GM19328 (cell line): ENCODE results near the gene GAS2.

Experiments used
- ATAC-seq: cut with Tn5 transposase; IDR thresholded peaks from one replicate; pipeline ENCODE4 v1.9.1; 2021; ENCODE audit warnings: mild to moderate bottlenecking, moderate library complexity; ENCODE audit not compliant: unreplicated experiment

GAS2 gene

GRCh38 chr11:22671751-22672150, 5.3 kb downstream of the GAS2 start:
- no peak for ATAC-seq

- ATAC-seq = no peak
Measured at GRCh38 chr11:22674470-22675439, 8.3 kb downstream of the GAS2 start.

GRCh38 chr11:22677153-22677903, 10.9 kb downstream of the GAS2 start:
- no peak for ATAC-seq

DNA sequence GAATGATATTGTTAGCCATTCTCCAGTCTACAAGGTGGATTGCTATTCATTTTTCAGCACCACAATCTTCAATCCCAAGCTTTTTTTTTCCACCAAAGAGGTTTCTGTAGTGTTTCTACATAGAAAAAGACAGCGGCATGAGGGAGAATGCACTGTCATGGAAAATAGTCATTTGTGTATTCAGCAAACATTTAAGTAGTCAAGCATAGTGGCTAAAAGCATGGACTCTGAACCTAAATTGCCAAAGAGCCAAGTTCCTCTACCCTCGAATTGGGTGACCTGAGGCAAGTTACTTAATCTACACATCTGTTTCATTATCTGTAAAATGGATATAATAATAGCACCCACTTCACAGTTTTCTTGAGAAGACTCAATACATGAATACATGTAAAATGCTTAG, 14.2 kb downstream of the GAS2 start:
- ATAC-seq = no peak

DNA sequence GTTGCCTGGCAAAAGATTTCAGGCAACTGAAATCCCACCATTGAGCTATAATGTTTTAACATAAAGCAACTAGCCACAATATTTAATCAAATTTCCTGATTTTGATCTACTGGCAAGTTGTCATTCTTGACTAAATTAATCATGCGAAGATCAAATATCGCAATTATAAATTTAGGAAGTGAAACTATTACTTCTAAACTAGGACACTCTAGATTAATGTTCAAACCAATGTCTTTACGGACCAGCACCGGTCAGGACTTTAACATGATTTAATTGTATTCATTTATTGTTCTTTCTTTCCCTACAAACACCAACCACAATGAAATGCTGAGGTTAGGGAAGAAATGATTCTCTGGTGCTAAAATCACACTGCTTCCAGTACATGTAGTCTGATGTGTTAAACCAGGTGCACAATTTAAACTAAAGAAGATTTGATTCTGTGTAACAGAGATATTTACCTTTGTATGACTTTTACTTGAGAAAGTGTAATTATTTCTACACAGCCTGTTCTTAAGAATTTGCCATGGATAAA, 14.9 kb downstream of the GAS2 start:
- no peak for ATAC-seq

- no peak for ATAC-seq
Measured at GRCh38 chr11:22684082-22684481, 17.7 kb downstream of the GAS2 start.

DNA sequence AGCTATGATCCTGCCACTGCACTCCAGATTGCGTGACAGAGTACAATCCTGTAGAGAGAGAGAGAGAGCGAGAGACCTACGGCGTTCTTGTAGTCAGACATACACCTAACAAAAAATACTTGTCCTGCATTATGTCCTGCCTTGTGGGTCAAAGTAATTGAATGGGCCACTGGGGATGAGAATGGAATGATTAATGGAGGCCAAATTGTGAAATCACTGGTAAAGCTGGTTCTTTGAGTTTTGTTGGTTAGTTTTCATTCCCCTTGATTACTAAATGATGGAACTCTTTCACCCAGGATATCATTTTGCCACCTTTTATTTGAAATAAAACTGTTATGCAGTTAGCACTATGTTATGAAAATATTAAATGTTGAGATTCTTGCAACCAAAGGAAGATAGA, 18.7 kb downstream of the GAS2 start:
- no peak for ATAC-seq

- ATAC-seq = no peak
Measured at GRCh38 chr11:22688914-22689313, 22.5 kb downstream of the GAS2 start.

DNA sequence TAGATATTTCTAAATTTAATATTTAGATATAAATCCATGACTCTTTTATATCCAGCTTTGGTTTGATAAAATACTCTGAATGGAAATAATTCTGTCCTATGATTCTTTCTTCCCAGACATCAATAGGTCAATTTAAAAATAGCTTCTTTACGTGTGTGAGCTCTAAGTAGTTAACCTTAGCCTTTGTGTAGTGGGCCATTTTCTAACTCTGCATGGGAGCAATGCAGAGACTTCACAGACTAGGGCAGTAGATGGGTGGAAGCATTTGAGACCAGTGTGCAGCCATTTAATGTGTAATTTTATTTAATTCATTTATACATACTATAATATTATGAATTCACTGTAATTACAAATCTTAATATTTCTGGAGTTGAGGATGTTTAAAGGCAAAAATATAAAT, 23.8 kb downstream of the GAS2 start:
- ATAC-seq = no peak

DNA sequence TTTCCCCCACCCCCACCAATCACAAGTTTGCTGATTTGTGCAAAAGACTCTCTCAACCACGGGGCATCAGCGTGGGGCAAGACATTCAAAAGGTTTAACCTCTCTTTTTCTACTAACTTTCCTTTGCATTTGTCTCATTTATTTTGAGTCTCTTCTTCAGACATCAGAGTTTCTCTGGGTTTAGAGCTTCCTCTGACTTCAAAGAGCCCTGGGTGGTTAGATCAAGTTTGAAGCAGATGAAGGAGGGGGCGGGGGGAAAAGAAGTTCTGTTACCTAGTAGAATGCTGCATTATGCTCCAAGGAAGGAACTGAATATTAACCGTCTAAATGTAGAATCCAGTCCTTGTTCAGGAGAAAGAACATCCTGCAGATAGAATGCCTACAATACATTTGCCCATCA, 24.5 kb downstream of the GAS2 start:
- ATAC-seq = no peak

DNA sequence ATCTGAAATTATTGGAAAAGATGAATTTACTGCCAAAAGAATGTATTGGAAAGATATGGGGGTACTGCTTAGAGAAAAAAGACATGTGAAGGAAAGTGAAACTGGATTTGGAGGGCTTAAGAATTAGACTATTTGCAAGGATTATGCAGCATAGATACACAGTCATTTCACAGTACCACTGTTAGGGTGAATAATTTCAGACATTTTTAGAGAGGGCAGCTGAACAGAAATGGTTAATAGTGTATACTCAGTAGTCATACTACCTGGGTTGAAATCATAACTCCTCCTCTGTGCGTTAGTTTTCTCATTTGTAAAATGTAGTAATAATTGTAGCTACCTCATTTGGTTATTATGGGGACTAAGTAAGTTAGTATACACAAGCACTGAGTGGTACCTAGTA, 33.0 kb downstream of the GAS2 start:
- ATAC-seq = no peak

DNA sequence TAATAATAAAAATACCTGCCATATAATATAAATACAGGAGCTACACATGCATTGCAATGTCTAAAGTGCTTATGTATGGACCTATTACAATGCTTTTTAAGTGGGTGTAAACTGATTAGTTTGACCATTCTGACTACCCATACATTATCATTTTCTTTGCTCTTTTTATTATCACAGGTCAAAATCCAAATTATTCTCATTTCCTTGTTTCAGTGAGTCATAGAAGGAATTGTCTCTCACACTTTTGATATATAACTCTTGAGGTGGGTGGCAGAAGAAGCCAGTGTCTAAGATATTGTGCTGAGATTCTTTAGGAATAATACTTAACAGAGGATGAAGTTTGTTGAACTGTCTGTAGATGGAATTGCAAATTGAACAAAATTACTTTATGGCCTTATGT, 35.6 kb downstream of the GAS2 start:
- no peak for ATAC-seq

GRCh38 chr11:22703040-22703439, 36.6 kb downstream of the GAS2 start:
- no peak for ATAC-seq

DNA sequence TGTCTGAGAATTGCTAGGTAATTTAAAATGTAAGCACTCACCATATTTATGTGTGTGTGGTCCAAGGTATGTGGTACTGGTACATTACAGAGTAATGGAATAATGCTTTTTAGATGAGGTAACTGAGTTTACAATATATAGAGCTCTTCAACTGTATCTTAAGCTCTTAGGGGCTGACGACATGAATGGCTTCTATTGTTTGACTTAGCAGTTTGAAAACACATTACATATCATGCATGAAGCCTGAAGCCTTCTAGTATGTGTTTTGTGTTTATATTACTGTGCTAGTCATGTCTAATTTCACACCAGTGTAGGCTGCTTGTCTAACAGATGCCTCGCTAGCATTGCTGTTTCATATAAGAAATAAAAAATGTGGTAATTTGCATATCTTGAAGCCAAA, 37.2 kb downstream of the GAS2 start:
- no peak for ATAC-seq

GRCh38 chr11:22707119-22707899, 40.9 kb downstream of the GAS2 start:
- ATAC-seq = no peak

DNA sequence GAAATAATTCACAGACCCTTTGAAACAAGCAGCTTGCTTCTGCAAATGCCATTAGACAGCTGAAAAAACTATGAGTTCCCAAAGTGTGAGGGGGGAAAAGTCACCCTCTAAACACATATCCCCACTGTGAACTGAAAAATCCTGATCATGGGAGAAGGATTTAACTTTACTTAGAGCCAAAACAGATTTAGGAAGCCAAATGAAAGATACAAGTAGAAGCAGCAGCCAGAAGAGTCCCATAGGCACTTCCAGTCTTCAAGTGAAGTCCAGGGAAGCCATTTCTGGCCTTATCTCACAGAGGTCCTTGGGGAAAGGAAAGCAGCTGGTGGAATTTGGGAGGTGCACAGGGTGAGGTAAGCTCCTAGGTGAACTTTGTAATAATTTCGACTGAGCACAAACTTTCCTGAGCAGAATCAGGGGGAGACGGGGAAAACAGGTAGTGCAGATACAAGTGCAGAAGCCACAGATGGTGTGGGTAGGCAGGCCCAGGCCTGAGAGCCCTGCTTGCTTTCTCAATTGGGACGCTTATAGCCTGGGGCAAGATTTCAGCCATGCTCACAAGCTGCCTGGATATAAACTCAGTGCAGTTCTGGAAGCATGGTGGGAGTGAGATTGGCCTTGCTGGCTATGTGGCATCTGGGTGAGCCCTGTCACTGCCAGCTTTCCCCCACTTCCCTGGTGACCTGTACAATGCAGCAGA, 44.8 kb downstream of the GAS2 start:
- ATAC-seq = no peak

DNA sequence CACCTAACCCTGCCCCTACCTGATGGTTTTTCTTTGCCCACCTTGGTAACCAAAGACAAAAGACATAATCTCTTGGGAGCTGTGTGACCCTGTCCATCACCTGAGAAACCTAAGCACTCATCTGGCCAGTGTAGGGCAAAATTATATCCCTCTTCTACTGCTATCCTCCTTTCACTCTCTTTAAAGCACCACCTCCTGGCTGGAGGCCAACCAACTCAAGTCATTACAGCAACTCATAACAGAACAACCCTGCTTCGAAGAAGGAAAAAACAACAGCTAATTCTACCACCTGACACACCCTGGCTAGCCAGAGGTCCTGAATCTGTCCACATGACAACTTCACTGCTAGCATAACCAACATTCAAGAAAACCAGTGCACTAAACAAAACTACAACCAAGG, 45.5 kb downstream of the GAS2 start:
- ATAC-seq = no peak

- ATAC-seq = no peak
Measured at GRCh38 chr11:22713336-22713735, 46.9 kb downstream of the GAS2 start.

DNA sequence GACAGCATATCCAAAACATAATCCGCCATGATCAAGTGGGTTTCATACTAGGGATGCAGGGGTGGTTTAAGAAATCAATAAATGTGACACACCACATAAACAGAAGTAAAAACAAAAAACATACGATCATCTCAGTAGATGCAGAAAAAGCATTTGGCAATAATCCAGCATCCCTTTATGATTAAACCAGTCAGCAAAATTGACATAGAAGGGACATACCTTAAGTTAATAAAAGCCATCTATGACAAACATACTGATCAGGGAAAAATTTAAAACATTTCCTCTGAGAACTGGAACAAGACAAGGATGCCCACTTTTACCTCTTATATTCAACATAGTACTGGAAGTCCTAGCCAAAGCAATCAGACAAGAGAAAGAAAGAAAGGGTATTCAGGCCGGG, 49.6 kb downstream of the GAS2 start:
- no peak for ATAC-seq

GRCh38 chr11:22720457-22720856, 54.0 kb downstream of the GAS2 start:
- no peak for ATAC-seq
